ENCODE data around the gene SDK1.

The SDK1 gene

DNA sequence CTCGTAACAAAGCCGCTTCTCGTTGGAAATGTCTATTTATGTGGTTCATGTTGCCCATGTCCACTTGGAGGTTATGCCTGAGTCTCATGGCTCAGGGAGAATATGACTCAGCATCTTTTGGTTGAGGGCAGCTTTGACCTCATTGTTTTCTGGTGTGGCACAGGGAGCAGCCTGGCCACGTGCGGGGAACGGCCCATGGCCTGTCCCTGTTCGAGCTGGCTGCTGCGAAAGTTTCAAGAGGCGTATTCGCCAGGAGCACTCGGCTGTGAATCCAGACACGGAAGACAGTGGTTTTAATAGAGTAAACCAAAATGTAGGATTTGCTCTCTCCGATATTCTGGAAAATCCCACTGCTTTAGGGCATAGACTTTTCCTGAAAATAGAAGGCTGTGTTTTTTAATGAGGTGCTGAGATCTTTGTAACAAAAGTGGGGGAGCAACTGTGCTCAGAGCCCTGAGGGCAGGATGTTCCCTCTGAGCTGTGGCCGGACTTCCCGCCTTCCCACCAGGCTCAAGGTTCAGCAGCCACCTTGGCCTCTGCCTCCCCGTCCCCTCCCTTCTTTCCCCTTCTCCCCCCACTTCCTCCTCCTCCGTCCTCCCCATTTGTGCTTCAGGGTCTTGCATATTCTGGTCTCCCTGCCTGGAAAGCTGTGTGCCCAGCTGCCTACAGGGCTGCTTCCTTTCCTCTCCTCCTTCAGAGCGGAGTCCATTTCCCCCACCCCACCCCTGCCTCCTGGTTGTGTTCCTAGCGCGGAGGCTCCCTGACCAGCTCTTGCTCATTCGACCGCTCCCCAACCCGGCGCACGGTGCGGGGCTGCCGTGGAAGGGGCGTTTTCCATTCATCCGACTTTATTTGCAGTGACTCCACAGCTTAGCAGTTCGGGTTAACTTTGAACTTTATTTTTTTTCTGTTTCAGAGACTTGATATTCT lies 642.0 kb downstream of the SDK1 start:
- Histone ChIP-seq H3K9me3 (ENCODE audit: control insufficient read depth, low read length) (no peaks in the 10 kb centered on the region), H3K9ac (ENCODE audit: low read length) (no peak overlapping the region), H3K27me3 (ENCODE audit: control insufficient read depth, insufficient read depth, low read length) (no peaks in the 10 kb centered on the region), H3K4me3 (ENCODE audit: low read length) (no peak overlapping the region), H3K36me3 (ENCODE audit: control insufficient read depth, insufficient read depth, low read length) (no peaks in the 10 kb centered on the region), H3K4me1 (ENCODE audit: control insufficient read depth, insufficient read depth, low read length) (no peaks in the 10 kb centered on the region)

DNA sequence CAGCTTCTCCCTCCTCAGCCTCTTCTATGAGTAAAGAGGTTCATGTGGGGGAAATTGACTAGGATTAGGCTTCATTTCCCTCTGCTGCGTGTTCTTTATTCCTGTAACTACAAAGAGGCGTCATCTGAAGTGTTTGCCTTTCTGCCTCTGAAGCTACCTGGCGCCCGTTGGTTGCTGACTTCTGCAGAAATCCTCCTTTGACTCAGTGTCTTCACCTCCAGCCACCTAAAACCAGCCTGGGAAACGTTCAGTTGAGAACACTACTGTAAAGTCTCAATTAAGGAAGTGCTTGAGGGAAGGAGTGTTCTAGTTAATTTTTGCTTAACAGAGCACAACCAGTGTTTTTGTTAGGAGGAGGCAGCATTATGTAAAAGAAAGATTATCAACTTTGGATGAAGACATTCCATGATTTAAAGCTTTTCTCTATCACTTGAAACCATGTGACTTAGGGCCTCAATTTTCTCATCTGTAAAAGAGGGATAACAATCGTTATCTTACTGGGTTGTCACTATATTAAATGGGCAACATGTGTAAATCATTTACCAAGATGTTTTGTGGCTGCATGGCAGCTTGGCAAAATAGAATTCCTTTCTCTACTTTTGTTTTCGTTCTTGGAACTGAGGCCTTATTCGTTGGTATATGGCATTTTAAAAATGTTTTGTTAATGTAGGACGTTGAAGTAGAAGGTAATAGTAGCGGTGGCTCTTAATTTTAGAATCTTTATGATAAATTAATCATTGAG lies 642.9 kb downstream of the SDK1 start:
- no peaks in the 10 kb centered on the region for H3K36me3 ChIP-seq (ENCODE audit: control insufficient read depth, insufficient read depth, low read length)
- H3K9me3 ChIP-seq (ENCODE audit: control insufficient read depth, low read length), result no peaks in the 10 kb centered on the region
- no peak overlapping the region for H3K4me3 ChIP-seq (ENCODE audit: low read length)
- H3K27me3 ChIP-seq (ENCODE audit: control insufficient read depth, insufficient read depth, low read length), result no peaks in the 10 kb centered on the region
- no peak overlapping the region for H3K9ac ChIP-seq (ENCODE audit: low read length)
- H3K4me1 ChIP-seq (ENCODE audit: control insufficient read depth, insufficient read depth, low read length), result no peaks in the 10 kb centered on the region

DNA sequence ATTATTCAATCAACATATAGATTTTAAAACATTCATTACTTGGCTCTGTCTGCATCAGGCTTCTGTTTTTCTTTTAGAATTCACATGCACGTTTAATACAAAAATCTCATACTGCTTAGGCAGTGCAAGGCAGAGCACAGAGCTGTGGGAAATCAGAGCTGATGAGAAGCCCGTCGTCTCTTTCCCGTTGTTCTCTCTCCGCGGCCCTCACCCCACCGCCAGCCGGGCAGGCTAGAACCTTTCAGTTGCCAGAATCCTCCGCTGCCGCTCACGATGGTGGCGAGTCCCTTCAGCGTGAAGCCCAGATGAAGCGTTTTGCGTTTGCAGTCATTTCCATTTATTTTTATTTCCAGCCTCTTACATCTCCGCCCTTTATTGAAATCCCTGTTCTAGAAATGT lies 648.2 kb downstream of the SDK1 start:
- Histone ChIP-seq H3K4me3 (ENCODE audit: low read length) (no peak overlapping the region), H3K9ac (ENCODE audit: low read length) (no peak overlapping the region), H3K9me3 (ENCODE audit: control insufficient read depth, low read length) (no peaks in the 10 kb centered on the region), H3K4me1 (ENCODE audit: control insufficient read depth, insufficient read depth, low read length) (no peaks in the 10 kb centered on the region), H3K27me3 (ENCODE audit: control insufficient read depth, insufficient read depth, low read length) (no peaks in the 10 kb centered on the region), H3K36me3 (ENCODE audit: control insufficient read depth, insufficient read depth, low read length) (no peaks in the 10 kb centered on the region)

DNA sequence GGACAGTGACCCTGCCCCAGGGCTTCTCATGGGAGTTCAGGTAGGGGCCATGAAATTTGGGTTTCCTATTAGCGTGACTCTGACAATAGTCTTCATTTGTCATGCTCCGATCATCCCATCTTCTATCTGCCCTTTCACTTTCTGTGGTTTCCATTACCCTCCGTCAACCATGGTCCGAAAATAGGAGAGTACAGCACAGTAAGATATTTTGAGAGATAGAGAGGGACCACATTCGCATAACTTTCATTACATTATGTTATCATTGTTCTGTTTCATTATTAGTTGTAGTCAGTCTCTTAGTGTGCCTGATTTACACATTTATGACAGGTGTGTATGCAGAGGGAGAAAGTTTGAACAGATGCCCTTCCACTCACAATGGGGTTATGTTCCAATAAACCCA lies 649.2 kb downstream of the SDK1 start:
- Histone ChIP-seq H3K9ac (ENCODE audit: low read length) (no peak overlapping the region), H3K36me3 (ENCODE audit: control insufficient read depth, insufficient read depth, low read length) (no peaks in the 10 kb centered on the region), H3K27me3 (ENCODE audit: control insufficient read depth, insufficient read depth, low read length) (no peaks in the 10 kb centered on the region), H3K4me1 (ENCODE audit: control insufficient read depth, insufficient read depth, low read length) (no peaks in the 10 kb centered on the region), H3K9me3 (ENCODE audit: control insufficient read depth, low read length) (no peaks in the 10 kb centered on the region), H3K4me3 (ENCODE audit: low read length) (no peak overlapping the region)

DNA sequence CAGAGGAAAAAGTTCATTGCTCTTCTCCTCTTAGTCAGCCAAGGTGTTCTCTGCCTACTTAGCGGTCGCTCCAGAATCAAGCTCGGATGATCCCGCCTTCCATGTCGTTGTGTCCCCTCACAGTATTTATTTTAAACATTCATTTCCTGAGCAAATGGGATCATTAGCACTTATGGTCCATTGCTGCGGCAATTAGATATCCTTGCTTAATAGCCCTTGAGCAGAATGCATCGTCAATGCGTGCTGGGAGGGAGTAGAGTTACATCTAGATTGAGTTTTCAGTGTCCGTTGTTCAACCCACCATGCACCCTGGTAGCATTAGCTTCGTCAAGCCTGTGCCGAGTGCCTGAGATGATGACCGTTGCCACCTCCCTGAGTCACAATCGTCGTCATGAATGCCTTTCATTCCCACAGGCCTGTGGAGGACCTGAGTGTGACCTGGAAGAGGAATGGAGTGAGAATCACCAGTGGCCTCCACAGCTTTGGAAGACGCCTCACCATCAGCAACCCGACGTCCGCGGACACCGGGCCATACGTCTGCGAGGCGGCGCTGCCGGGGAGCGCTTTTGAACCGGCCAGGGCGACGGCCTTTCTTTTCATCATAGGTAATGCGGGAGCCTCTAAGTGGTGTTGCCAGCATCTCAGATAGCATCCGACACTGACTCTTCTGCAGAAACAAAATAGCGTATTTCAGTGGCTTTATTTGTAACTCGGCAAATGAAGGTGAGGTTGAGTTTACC lies 650.4 kb downstream of the SDK1 start:
- H3K9ac ChIP-seq (ENCODE audit: low read length), result no peak overlapping the region
- no peaks in the 10 kb centered on the region for H3K36me3 ChIP-seq (ENCODE audit: control insufficient read depth, insufficient read depth, low read length)
- no peaks in the 10 kb centered on the region for H3K9me3 ChIP-seq (ENCODE audit: control insufficient read depth, low read length)
- no peak overlapping the region for H3K4me3 ChIP-seq (ENCODE audit: low read length)
- no peaks in the 10 kb centered on the region for H3K27me3 ChIP-seq (ENCODE audit: control insufficient read depth, insufficient read depth, low read length)
- H3K4me1 ChIP-seq (ENCODE audit: control insufficient read depth, insufficient read depth, low read length), result no peaks in the 10 kb centered on the region

DNA sequence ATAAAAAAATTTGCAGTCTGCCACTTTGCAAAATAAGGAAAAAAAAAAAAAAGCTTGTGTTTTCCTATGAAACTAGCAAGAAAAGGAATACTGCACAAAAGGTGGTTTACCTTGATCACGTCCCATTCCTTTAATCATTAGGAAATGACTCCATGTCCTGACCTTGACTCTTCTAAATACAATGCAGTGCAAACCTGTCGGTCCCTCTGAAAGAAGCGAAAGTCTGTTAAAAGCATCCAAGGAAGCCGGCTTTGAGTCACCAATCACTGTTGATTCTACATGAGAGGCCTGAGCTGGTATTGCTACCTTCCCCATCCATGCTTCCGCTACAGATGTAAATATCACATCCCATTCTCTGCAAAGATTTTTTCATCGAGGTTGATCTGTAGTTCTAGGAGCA lies 652.1 kb downstream of the SDK1 start:
- Histone ChIP-seq H3K4me3 (ENCODE audit: low read length) (no peak overlapping the region), H3K9me3 (ENCODE audit: control insufficient read depth, low read length) (no peaks in the 10 kb centered on the region), H3K36me3 (ENCODE audit: control insufficient read depth, insufficient read depth, low read length) (no peaks in the 10 kb centered on the region), H3K4me1 (ENCODE audit: control insufficient read depth, insufficient read depth, low read length) (no peaks in the 10 kb centered on the region), H3K9ac (ENCODE audit: low read length) (no peak overlapping the region), H3K27me3 (ENCODE audit: control insufficient read depth, insufficient read depth, low read length) (no peaks in the 10 kb centered on the region)

DNA sequence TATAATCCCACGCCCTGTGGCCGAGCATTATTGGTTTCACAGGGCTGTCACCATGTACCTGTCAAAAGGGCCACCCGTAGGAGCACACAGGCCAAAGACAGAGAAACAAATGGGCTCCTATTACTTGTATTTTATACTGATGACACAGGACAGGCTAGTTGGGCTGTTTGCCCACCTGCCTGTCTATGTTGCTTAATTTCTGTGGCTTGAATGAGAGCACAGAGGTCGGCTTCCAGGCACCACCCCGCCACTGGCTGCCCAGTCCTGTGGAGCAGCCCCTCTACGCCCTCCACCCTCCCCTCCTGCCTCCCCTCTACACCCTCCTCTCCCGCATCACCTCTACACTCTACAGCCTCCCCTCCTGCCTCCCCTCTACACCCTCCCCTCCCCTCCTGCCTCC lies 652.9 kb downstream of the SDK1 start:
- H3K9ac ChIP-seq (ENCODE audit: low read length), result no peak overlapping the region
- H3K4me1 ChIP-seq (ENCODE audit: control insufficient read depth, insufficient read depth, low read length), result no peaks in the 10 kb centered on the region
- no peaks in the 10 kb centered on the region for H3K27me3 ChIP-seq (ENCODE audit: control insufficient read depth, insufficient read depth, low read length)
- H3K4me3 ChIP-seq (ENCODE audit: low read length), result no peak overlapping the region
- no peaks in the 10 kb centered on the region for H3K36me3 ChIP-seq (ENCODE audit: control insufficient read depth, insufficient read depth, low read length)
- no peaks in the 10 kb centered on the region for H3K9me3 ChIP-seq (ENCODE audit: control insufficient read depth, low read length)

DNA sequence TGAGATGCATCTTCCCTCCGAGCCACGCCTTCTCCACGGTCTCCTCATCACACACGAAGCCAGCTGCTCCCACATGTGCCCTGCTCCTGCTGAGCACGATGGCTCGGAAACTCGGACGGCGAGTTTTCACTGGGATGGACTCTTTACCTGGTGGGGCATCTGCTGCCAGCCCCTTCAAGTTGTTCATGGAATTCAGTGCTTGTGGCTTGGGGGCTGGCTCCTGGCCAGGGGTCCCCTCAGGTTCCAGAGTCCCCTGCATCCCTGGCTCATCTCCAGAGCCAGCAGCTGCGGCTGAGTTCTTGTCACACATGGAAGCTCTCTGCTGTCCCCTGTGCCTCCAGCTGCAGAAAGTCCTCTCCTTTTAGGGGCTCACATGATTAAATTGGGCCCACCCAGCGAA lies 654.0 kb downstream of the SDK1 start:
- Histone ChIP-seq H3K9me3 (ENCODE audit: control insufficient read depth, low read length) (no peaks in the 10 kb centered on the region), H3K36me3 (ENCODE audit: control insufficient read depth, insufficient read depth, low read length) (no peaks in the 10 kb centered on the region), H3K27me3 (ENCODE audit: control insufficient read depth, insufficient read depth, low read length) (no peaks in the 10 kb centered on the region), H3K4me3 (ENCODE audit: low read length) (no peak overlapping the region), H3K9ac (ENCODE audit: low read length) (no peak overlapping the region), H3K4me1 (ENCODE audit: control insufficient read depth, insufficient read depth, low read length) (no peaks in the 10 kb centered on the region)

DNA sequence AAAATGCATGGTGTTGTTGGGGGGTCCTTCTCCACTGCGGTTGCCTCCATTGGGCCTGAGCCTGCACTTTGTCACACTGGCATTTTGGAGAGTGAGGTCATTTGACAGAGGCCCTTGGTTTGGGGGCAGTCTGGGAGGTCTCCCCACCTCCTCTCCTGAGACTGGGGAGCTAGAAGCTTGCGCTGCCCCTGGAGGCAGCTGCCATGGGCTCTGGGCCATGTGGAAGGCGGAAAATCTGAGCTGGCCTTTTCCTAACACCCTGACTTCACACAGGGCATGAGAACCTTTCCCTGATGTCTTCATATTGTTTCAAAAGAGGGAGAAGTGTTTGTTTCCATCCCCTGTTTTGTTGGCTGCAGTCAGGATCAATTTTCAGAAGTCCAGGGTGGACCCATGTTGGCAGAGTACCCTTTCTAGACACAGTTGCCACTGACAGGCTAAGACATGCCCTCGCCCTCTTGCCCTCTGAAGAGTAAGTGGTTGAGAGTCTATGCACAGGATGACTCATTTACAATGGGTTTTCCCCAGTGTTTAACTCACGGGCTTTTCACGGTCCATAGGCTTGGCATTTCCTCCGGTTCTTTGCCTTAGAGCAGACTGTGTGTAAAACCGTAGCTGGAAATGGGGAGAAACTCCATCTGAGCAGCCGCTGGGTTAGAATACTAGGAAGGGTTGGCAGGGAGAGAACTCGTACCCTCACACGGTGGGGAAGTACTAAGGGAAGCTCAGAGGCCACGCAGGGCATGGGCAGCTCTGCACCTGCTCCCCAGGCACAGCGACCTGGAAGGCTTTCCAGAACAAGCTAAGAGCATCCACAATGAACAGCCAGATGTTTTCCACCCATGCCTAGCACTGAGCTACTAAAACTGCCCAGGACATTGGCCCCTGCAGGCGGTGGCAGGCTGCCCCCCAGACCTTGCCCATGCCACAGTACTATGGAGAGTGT lies 655.0 kb downstream of the SDK1 start:
- no peaks in the 10 kb centered on the region for H3K4me1 ChIP-seq (ENCODE audit: control insufficient read depth, insufficient read depth, low read length)
- no peak overlapping the region for H3K9ac ChIP-seq (ENCODE audit: low read length)
- no peaks in the 10 kb centered on the region for H3K27me3 ChIP-seq (ENCODE audit: control insufficient read depth, insufficient read depth, low read length)
- no peaks in the 10 kb centered on the region for H3K36me3 ChIP-seq (ENCODE audit: control insufficient read depth, insufficient read depth, low read length)
- no peaks in the 10 kb centered on the region for H3K9me3 ChIP-seq (ENCODE audit: control insufficient read depth, low read length)
- H3K4me3 ChIP-seq (ENCODE audit: low read length), result no peak overlapping the region

DNA sequence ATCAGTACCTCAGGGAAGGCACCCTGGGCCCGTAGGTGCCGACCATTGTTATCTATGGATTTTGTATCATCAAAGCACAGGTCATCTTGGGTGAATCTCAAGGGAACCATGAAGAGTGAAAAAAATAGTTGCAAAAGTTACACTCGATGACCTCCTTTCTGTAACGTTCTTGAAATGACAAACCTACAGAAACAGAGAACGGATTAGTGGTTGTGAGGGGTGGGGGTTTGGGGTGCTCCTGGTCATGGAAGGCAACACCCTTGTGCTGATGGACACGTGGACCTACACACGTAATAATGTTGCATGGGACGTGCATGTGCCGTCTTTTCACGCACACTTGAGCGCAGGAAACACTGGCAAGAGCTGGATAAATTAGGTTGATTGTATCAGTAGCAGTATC lies 655.9 kb downstream of the SDK1 start:
- H3K4me3 ChIP-seq (ENCODE audit: low read length), result no peak overlapping the region
- H3K27me3 ChIP-seq (ENCODE audit: control insufficient read depth, insufficient read depth, low read length), result no peaks in the 10 kb centered on the region
- H3K9me3 ChIP-seq (ENCODE audit: control insufficient read depth, low read length), result no peaks in the 10 kb centered on the region
- H3K4me1 ChIP-seq (ENCODE audit: control insufficient read depth, insufficient read depth, low read length), result no peaks in the 10 kb centered on the region
- no peak overlapping the region for H3K9ac ChIP-seq (ENCODE audit: low read length)
- H3K36me3 ChIP-seq (ENCODE audit: control insufficient read depth, insufficient read depth, low read length), result no peaks in the 10 kb centered on the region

DNA sequence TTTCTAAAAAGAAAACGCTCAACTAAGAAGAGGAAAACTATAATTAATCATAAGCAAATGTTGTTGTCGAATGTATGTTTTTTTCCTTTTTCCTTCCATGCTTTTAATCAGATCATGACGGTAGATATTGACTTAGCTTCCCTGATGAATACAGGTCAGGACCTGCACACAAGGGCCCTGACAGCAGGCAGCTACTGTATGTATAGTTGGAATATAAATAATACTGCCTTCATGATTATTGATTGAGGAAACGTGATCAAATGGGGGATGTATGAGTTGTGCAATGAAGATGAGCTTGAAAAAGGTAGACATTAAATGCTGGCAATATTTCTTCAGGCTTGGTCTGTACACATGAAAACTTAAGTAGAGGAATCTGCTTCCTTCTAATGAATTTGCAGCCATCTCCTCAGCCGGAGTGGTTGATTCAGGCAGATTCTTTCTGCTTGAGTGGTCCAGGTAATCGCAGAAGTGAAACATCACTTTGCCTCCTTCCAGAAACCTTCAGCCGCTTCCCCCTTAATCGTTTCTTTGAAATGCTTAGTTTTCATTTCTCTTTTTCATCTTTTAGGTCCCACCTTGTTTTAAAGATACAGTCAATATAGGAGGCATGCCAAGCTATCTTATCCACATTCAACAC lies 656.5 kb downstream of the SDK1 start:
- no peaks in the 10 kb centered on the region for H3K9me3 ChIP-seq (ENCODE audit: control insufficient read depth, low read length)
- no peaks in the 10 kb centered on the region for H3K27me3 ChIP-seq (ENCODE audit: control insufficient read depth, insufficient read depth, low read length)
- H3K9ac ChIP-seq (ENCODE audit: low read length), result no peak overlapping the region
- H3K36me3 ChIP-seq (ENCODE audit: control insufficient read depth, insufficient read depth, low read length), result no peaks in the 10 kb centered on the region
- no peaks in the 10 kb centered on the region for H3K4me1 ChIP-seq (ENCODE audit: control insufficient read depth, insufficient read depth, low read length)
- H3K4me3 ChIP-seq (ENCODE audit: low read length), result no peak overlapping the region

Measured in mucosa of stomach (tissue), 1 donor.